Neuronal stem cell (in vitro differentiated cells): ENCODE results near the gene SORCS2.
A peak's percentile ranks its signal among the peaks of the same experiment; 100 is the strongest.

Experiments
- DNase-seq: peaks from one replicate; pipeline ENCODE4 v3.0.0-alpha.2; 2013; ENCODE audit warnings: low spot score
- H2AFZ ChIP-seq: one replicate; pipeline ENCODE4 v1.6.1; 2013; ENCODE audit warnings: mild to moderate bottlenecking, low read length, inconsistent platforms
- H2AK5ac ChIP-seq: 2 replicates; pipeline ENCODE4 v1.6.1; 2013; ENCODE audit warnings: low read depth, mild to moderate bottlenecking, inconsistent platforms, low read length, moderate library complexity, mixed read lengths
- H2BK120ac ChIP-seq: 2 replicates; pipeline ENCODE4 v1.6.1; 2013; ENCODE audit warnings: low read depth, mild to moderate bottlenecking, inconsistent platforms, low read length, moderate library complexity, mixed read lengths
- H2BK12ac ChIP-seq: one replicate; pipeline ENCODE4 v1.6.1; 2013; ENCODE audit warnings: low read length, inconsistent platforms
- H2BK15ac ChIP-seq: 2 replicates; pipeline ENCODE4 v1.6.1; 2013; ENCODE audit warnings: mild to moderate bottlenecking, low read length, inconsistent platforms, mixed read lengths
- H2BK5ac ChIP-seq: one replicate; pipeline ENCODE4 v1.6.1; 2013; ENCODE audit warnings: inconsistent platforms, mild to moderate bottlenecking, low read length, moderate library complexity
- H3K14ac ChIP-seq: one replicate; pipeline ENCODE4 v1.6.1; 2013; ENCODE audit warnings: low read length, inconsistent platforms
- H3K18ac ChIP-seq: 2 replicates; pipeline ENCODE4 v1.6.1; 2013; ENCODE audit warnings: low read length, inconsistent platforms
- H3K23ac ChIP-seq: 2 replicates; pipeline ENCODE4 v1.6.1; 2013; ENCODE audit warnings: low read depth, mild to moderate bottlenecking, mixed read lengths, low read length, inconsistent platforms; ENCODE audit not compliant: poor library complexity
- H3K27ac ChIP-seq: replicated peaks from 3 replicates; pipeline ENCODE4 v1.5.1; 2013; ENCODE audit warnings: low read length, inconsistent platforms
- H3K27me3 ChIP-seq, 3 experiments: 2 replicates each; pipeline ENCODE4 v1.6.1; 2013; ENCODE audit warnings: low read length in 3 of 3, mild to moderate bottlenecking in 2 of 3, inconsistent platforms in 1 of 3, low read depth in 1 of 3, mixed read lengths in 1 of 3, moderate library complexity in 1 of 3; ENCODE audit not compliant: control insufficient read depth in 3 of 3, insufficient read depth in 3 of 3
- H3K36me3 ChIP-seq, 2 donors: replicated peaks in 1 of 2; 2 replicates each; pipeline ENCODE4 v1.6.1; 2013; ENCODE audit warnings: low read length in 2 of 2; ENCODE audit not compliant: control insufficient read depth in 2 of 2, insufficient read depth in 2 of 2
- H3K4ac ChIP-seq: 2 replicates; pipeline ENCODE4 v1.6.1; 2013; ENCODE audit warnings: inconsistent platforms, mild to moderate bottlenecking, low read length, moderate library complexity
- H3K4me1 ChIP-seq, 2 donors: 1 replicate in 1 of 2; 2 replicates in 1 of 2; pipeline ENCODE4 v1.6.1; 2013; ENCODE audit warnings: low read length in 2 of 2, low read depth in 1 of 2; ENCODE audit not compliant: control insufficient read depth in 2 of 2, insufficient read depth in 1 of 2
- H3K4me2 ChIP-seq: one replicate; pipeline ENCODE4 v1.6.1; 2013; ENCODE audit warnings: mild to moderate bottlenecking, low read length, inconsistent platforms; ENCODE audit not compliant: insufficient read depth, poor library complexity, severe bottlenecking
- H3K4me3 ChIP-seq, 2 donors: 2 replicates each; pipeline ENCODE4 v1.5.1; 2013; ENCODE audit warnings: low read length in 2 of 2, mild to moderate bottlenecking in 2 of 2, inconsistent platforms in 1 of 2, moderate library complexity in 1 of 2
- H3K79me1 ChIP-seq: one replicate; pipeline ENCODE4 v1.6.1; 2013; ENCODE audit warnings: low read depth, mild to moderate bottlenecking, inconsistent platforms, low read length, moderate library complexity
- H3K9ac ChIP-seq: one replicate; pipeline ENCODE4 v1.6.1; 2013; ENCODE audit warnings: mild to moderate bottlenecking, low read depth, low read length, inconsistent platforms; ENCODE audit not compliant: poor library complexity
- H3K9me3 ChIP-seq, 2 donors: replicated peaks in 1 of 2; 2 replicates each; pipeline versions ENCODE3 to v1.6.1; 2013; ENCODE audit warnings: low read length in 2 of 2, mild to moderate bottlenecking in 2 of 2, inconsistent platforms in 1 of 2, low read depth in 1 of 2, mixed read lengths in 1 of 2, moderate library complexity in 1 of 2; ENCODE audit not compliant: control insufficient read depth in 2 of 2, insufficient read depth in 1 of 2
- H4K8ac ChIP-seq: one replicate; pipeline ENCODE4 v1.6.1; 2013; ENCODE audit warnings: low read depth, mild to moderate bottlenecking, inconsistent platforms, low read length, moderate library complexity
- H4K91ac ChIP-seq: one replicate; pipeline ENCODE4 v1.6.1; 2013; ENCODE audit warnings: low read length, low read depth, mild to moderate bottlenecking, inconsistent platforms; ENCODE audit not compliant: poor library complexity
- WGBS, 2 donors: extraction: QIAGEN DNeasy Blood & Tissue Kit; methylation state at CpG; one replicate each; pipeline ENCODE4 v1.1.7; 2013; ENCODE audit warnings: missing lambda C conversion rate in 2 of 2, mixed read lengths in 1 of 2; ENCODE audit not compliant: insufficient read length in 2 of 2, insufficient replicate concordance in 1 of 2; ENCODE audit errors: extremely low coverage in 2 of 2; 5-methylcytosine and 5-hydroxymethylcytosine counted together

Gene SORCS2

DNA sequence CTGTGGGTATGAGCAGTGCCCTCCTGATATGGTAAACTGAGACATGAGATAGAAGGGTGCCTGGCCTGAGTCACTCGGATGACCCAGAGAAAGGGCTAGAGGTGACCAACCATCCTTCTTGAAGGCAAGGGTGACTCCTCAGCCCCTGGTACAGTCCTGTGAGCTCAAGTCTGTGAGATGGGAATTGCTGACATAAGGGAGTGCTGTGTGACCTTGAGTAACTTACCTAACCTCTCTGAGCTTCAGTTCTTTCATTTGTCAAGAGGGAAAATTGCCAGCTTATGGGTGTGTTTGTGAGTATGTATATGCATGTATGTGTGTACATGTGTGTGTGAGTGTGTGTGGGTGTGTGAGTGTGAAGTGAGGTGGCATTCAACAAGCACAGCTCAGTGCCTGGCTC lies 452.8 kb downstream of the SORCS2 start:
- Histone ChIP-seq H2BK120ac (no peak overlapping the region), H3K9ac (no peak overlapping the region), H3K9me3 (peaks cover 0 to 13% of the 10 kb centered on the region in 2 donors), H2AK5ac (no peak overlapping the region), H3K4ac (no peak overlapping the region), H3K4me1 (no peaks in the 10 kb centered on the region), H3K4me2 (no peak overlapping the region), H3K4me3 (no peak overlapping the region), H3K23ac (no peak overlapping the region), H3K14ac (no peak overlapping the region), H3K18ac (no peak overlapping the region), H2AFZ (no peak overlapping the region), H3K36me3 (no peaks in the 10 kb centered on the region), H3K27ac (no peak overlapping the region), H2BK15ac (no peak overlapping the region), H2BK5ac (no peak overlapping the region), H4K8ac (no peak overlapping the region), H2BK12ac (no peak overlapping the region), H3K79me1 (no peaks in the 10 kb centered on the region), H3K27me3 (no peaks in the 10 kb centered on the region), H4K91ac (no peak overlapping the region)
- no CpG with 5 or more reads among the region's 1 CpG for WGBS, 2 donors
- DNase-seq = no peak

DNA sequence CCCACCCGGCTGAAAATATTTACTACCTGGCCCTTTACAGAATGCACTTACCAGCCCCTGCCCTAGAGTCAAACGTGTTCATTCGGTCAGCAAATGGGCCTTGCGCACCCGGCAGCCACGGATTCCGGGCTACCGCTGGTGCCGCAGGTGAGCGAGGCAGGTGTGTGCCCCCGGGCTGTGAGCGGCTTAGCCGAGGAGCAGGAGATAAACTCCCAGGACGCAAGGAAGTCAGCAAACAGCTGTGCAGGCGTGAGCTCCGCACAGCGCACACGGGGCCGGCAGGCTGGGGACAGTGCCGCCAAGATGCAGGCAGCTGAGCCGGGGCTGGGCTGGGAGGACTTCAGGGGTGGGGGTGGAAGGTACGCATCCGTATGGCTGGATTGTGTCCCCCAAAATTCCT lies 453.6 kb downstream of the SORCS2 start:
- no peak for DNase-seq
- H3K14ac ChIP-seq = no peak overlapping the region
- H4K91ac ChIP-seq = peak overlapping the region; percentile 13
- H3K79me1 ChIP-seq = no peaks in the 10 kb centered on the region
- no peak overlapping the region for H2BK15ac ChIP-seq
- H3K23ac ChIP-seq = no peak overlapping the region
- no peak overlapping the region for H4K8ac ChIP-seq
- no peak overlapping the region for H2BK12ac ChIP-seq
- no peak overlapping the region for H2BK5ac ChIP-seq
- WGBS, 2 donors = no CpG with 5 or more reads among the region's 23 CpGs
- peaks cover 0 to 12% of the 10 kb centered on the region in 2 donors for H3K9me3 ChIP-seq
- H3K18ac ChIP-seq = peak overlapping the region; percentile 34
- no peak overlapping the region for H2BK120ac ChIP-seq
- peaks cover 2 to 3% of the 10 kb centered on the region in 2 donors for H3K4me1 ChIP-seq
- no peak overlapping the region for H3K4me3 ChIP-seq
- H3K27me3 ChIP-seq = peaks cover 0 to 3% (median 0%) of the 10 kb centered on the region in 3 experiments
- no peaks in the 10 kb centered on the region for H3K36me3 ChIP-seq
- H3K4ac ChIP-seq = no peak overlapping the region
- no peak overlapping the region for H3K4me2 ChIP-seq
- no peak overlapping the region for H3K27ac ChIP-seq
- H3K9ac ChIP-seq = no peak overlapping the region
- H2AK5ac ChIP-seq = no peak overlapping the region
- no peak overlapping the region for H2AFZ ChIP-seq

DNA sequence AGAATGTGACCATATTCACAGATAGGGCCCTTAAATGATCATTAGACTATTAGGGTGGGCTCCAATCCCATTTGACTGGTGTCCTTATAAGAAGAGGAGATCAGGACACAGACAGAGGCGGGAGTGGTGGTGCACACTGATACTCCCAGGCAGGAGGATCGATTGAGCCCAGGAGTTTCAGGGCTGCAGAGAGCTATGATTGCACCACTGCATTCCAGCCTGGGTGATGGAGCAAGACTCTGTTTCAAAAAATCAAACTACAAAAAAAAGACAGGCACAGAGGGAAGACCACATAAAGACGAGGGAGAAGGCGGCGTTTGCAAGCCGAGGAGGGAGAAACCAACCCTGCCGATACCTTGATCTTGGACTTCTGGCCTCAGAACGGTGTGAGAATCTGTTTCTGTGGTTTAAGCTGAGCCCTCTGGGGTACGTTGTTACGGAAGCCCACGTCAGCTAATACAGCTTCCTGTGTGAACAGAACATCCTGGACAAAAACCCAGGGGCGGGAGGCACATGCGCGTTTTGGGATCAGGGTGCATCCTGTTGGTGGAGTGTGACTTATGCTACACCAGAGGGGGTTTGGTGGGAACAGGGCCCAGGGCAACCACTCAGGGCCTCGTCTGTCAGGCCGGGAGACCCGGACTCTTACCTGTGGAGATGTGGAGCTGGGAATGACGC lies 454.2 kb downstream of the SORCS2 start:
- no peak for DNase-seq
- Histone ChIP-seq H3K79me1 (no peaks in the 10 kb centered on the region), H2AFZ (no peak overlapping the region), H3K14ac (no peak overlapping the region), H3K36me3 (no peaks in the 10 kb centered on the region), H3K4me3 (no peak overlapping the region), H3K18ac (peak overlapping the region; percentile 8), H3K27ac (no peak overlapping the region), H2AK5ac (no peak overlapping the region), H3K9me3 (peaks cover 0 to 12% of the 10 kb centered on the region in 2 donors), H3K23ac (no peak overlapping the region), H3K4me1 (peaks cover 7% of the 10 kb centered on the region in 2 donors), H4K91ac (no peak overlapping the region), H2BK120ac (no peak overlapping the region), H4K8ac (no peak overlapping the region), H3K9ac (no peak overlapping the region), H2BK15ac (no peak overlapping the region), H2BK5ac (no peak overlapping the region), H2BK12ac (no peak overlapping the region), H3K27me3 (peaks cover 0 to 3% (median 0%) of the 10 kb centered on the region in 3 experiments), H3K4me2 (no peak overlapping the region), H3K4ac (no peak overlapping the region)
- WGBS, 2 donors = no CpG with 5 or more reads among the region's 18 CpGs

DNA sequence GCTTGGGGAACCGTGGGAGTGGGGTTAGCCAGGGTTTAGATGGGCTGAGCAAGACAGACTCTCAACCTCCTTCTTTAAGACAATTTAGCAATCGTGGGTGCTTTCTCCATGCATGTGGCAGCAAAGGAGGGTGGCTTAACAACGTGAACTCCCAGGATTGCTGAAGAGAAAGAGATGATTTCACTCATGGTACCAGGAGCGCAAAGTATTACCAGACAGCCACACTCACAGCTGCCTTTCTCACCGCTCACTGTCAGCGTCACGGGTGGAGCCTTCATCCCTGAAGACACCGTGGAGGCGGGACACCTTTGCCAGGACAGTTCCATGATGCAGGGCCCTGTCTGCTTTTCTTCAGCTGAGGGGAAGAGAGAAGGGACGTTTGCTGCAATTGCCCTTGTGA lies 454.8 kb downstream of the SORCS2 start:
- no peak for DNase-seq
- Histone ChIP-seq H2AK5ac (no peak overlapping the region), H3K4me1 (peaks cover 10 to 13% of the 10 kb centered on the region in 2 donors), H3K27ac (no peak overlapping the region), H2BK5ac (no peak overlapping the region), H2BK15ac (no peak overlapping the region), H3K18ac (no peak overlapping the region), H2BK120ac (no peak overlapping the region), H3K4ac (no peak overlapping the region), H4K8ac (no peak overlapping the region), H3K23ac (no peak overlapping the region), H3K9ac (no peak overlapping the region), H3K36me3 (no peaks in the 10 kb centered on the region), H2AFZ (no peak overlapping the region), H3K9me3 (peaks cover 0 to 12% of the 10 kb centered on the region in 2 donors), H3K79me1 (no peaks in the 10 kb centered on the region), H3K4me3 (no peak overlapping the region), H4K91ac (no peak overlapping the region), H3K4me2 (no peak overlapping the region), H3K27me3 (peaks cover 0 to 5% (median 0%) of the 10 kb centered on the region in 3 experiments), H2BK12ac (no peak overlapping the region), H3K14ac (no peak overlapping the region)
- WGBS, 2 donors = no CpG with 5 or more reads among the region's 10 CpGs
